HL-60/S4 treated with retinoic acid at 250 ng/mL for 4 days and 3 days (cell line): ENCODE measurements around the gene SIGLEC7.

Experiments used
- in situ Hi-C: fragments of 300-500 bp; cut with MboI; formaldehyde crosslinking; loops from 2 replicates; pipeline ENCODE4 v1.7.0; 2022; ENCODE audit warnings: low sequenced_read_pairs

Gene SIGLEC7

GRCh38 chr19:51164215-51164614 is 22.1 kb downstream of the SIGLEC7 start:
- in situ Hi-C loops = loop anchor here (25.0 kb wide), 1 partner anchor 498 kb away; no protein-coding TSS in a partner anchor

- in situ Hi-C loops = loop anchor here (25.0 kb wide), 1 partner anchor 495 kb away; no protein-coding TSS in a partner anchor
These were observed 24.9 kb downstream of the SIGLEC7 start for GRCh38 chr19:51166846-51167490.

GRCh38 chr19:51168564-51169282 is 26.6 kb downstream of the SIGLEC7 start:
- in situ Hi-C loops = loop anchor here (25.0 kb wide), 1 partner anchor 494 kb away; no protein-coding TSS in a partner anchor

- in situ Hi-C loops = loop anchor here (25.0 kb wide), 1 partner anchor 493 kb away; no protein-coding TSS in a partner anchor
These were observed 27.3 kb downstream of the SIGLEC7 start for GRCh38 chr19:51169283-51169918.

- in situ Hi-C loops = loop anchor here (25.0 kb wide), 1 partner anchor 490 kb away; no protein-coding TSS in a partner anchor
These were observed 30.1 kb downstream of the SIGLEC7 start for GRCh38 chr19:51172223-51172622.

- in situ Hi-C loops = loop anchor here (25.0 kb wide), 1 partner anchor 489 kb away; no protein-coding TSS in a partner anchor
These were observed 31.6 kb downstream of the SIGLEC7 start for GRCh38 chr19:51173681-51174080.

- in situ Hi-C loops = no loop called here
These were observed 37.2 kb downstream of the SIGLEC7 start for GRCh38 chr19:51179256-51179655.

- in situ Hi-C loops = no loop called here
These were observed 39.3 kb downstream of the SIGLEC7 start for GRCh38 chr19:51181377-51181912.

GRCh38 chr19:51181913-51182419 is 39.9 kb downstream of the SIGLEC7 start:
- in situ Hi-C loops = no loop called here

GRCh38 chr19:51183629-51184028 is 41.5 kb downstream of the SIGLEC7 start:
- in situ Hi-C loops = no loop called here

- in situ Hi-C loops = no loop called here
These were observed 43.2 kb downstream of the SIGLEC7 start for GRCh38 chr19:51185069-51185867.

- in situ Hi-C loops = no loop called here
These were observed 43.7 kb downstream of the SIGLEC7 start for GRCh38 chr19:51185868-51186215.

GRCh38 chr19:51186323-51186722 is 44.2 kb downstream of the SIGLEC7 start:
- in situ Hi-C loops = no loop called here

GRCh38 chr19:51187395-51188226 is 45.5 kb downstream of the SIGLEC7 start:
- in situ Hi-C loops = no loop called here

- in situ Hi-C loops = no loop called here
These were observed 46.1 kb downstream of the SIGLEC7 start for GRCh38 chr19:51188227-51188559.

GRCh38 chr19:51192689-51193088 is 50.6 kb downstream of the SIGLEC7 start:
- in situ Hi-C loops = no loop called here

GRCh38 chr19:51194527-51195315 is 52.6 kb downstream of the SIGLEC7 start:
- in situ Hi-C loops = no loop called here

GRCh38 chr19:51195316-51195586 is 53.1 kb downstream of the SIGLEC7 start:
- in situ Hi-C loops = no loop called here

GRCh38 chr19:51195616-51196015 is 53.5 kb downstream of the SIGLEC7 start:
- in situ Hi-C loops = no loop called here
